K562 (cell line): ENCODE data around the gene SLC9A3. TPM values are rescaled to one million over a fixed set of nuclear protein-coding genes. Genes with fewer than 3 reads are reported as not detected.

Experiments used
- ATAC-seq: fragments of 200-7000 bp; cut with Tn5 transposase; 3 replicates; pipeline ENCODE4 v1.9.1; 2020; ENCODE audit warnings: moderate library complexity
- BruUV-seq: library from RNA; stranded (reverse); fragments of 400-500 nt; replicated peaks from 2 replicates; lab custom pipeline; 2021; lab: Mats Ljungman, UMichigan
- CTCF ChIA-PET: fragments of 300-600 bp; formaldehyde crosslinking; extraction: SDS; loops from one replicate; lab custom pipeline; 2021; ENCODE audit warnings: low intra/inter-chr PET ratio; lab: Yijun Ruan, JAX
- POLR2A ChIA-PET: fragments of 300-600, 350-650 bp; sonication (Branson Sonifier 250); formaldehyde crosslinking; extraction: SDS; loops from one replicate; lab custom pipeline; 2021; ENCODE audit warnings: antibody characterized with exemption, inconsistent platforms; lab: Yijun Ruan, JAX
- DNase-seq, 4 experiments: peaks; one replicate each; pipeline versions ENCODE4 v3.0.0 to v3.0.0-alpha.2; 2011 to 2018; ENCODE audit warnings: low spot score in 3 of 4, mixed read lengths in 3 of 4; ENCODE audit errors: extremely low read depth in 1 of 4
- FAIRE-seq: peaks from 2 replicates; lab custom pipeline; 2011; peaks lifted over from hg19 to GRCh38; lab: Jason Lieb, UNC
- H2AFZ ChIP-seq: 2 replicates; pipeline ENCODE4 v1.6.0; 2011; ENCODE audit warnings: low read depth, low read length, control low read depth, inconsistent platforms
- H3K27ac ChIP-seq: fragments of 200-600 bp; 3 replicates; pipeline ENCODE4 v1.8.0; 2011; ENCODE audit warnings: low read depth, mild to moderate bottlenecking, control low read depth, inconsistent platforms, low read length, moderate library complexity, mixed read lengths; ENCODE audit errors: extremely low read depth
- H3K27me3 ChIP-seq, 2 experiments: fragments of 300-600 bp in 1 of 2; 2 replicates in 1 of 2; 3 replicates in 1 of 2; pipeline versions ENCODE4 v1.6.0 to v1.8.0; 2011; ENCODE audit warnings: inconsistent platforms in 2 of 2, low read length in 2 of 2, mild to moderate bottlenecking in 1 of 2, mixed read lengths in 1 of 2, moderate library complexity in 1 of 2; ENCODE audit not compliant: control insufficient read depth in 2 of 2, insufficient read depth in 2 of 2
- H3K36me3 ChIP-seq: fragments of 300-600 bp; 3 replicates; pipeline ENCODE4 v1.8.0; 2011; ENCODE audit warnings: mild to moderate bottlenecking, low read length, inconsistent platforms; ENCODE audit not compliant: control insufficient read depth, insufficient read depth
- H3K4me1 ChIP-seq, 2 experiments: fragments of 200-600 bp in 1 of 2; replicated peaks in 1 of 2; 2 replicates in 1 of 2; 3 replicates in 1 of 2; pipeline versions ENCODE4 v1.5.1 to v1.8.0; 2011; ENCODE audit warnings: inconsistent platforms in 2 of 2, low read length in 2 of 2, mild to moderate bottlenecking in 1 of 2, mixed read lengths in 1 of 2, moderate library complexity in 1 of 2; ENCODE audit not compliant: control insufficient read depth in 2 of 2, insufficient read depth in 2 of 2
- H3K4me2 ChIP-seq: 2 replicates; pipeline ENCODE4 v1.6.1; 2011; ENCODE audit warnings: low read length, control low read depth, inconsistent platforms, mixed read lengths; ENCODE audit not compliant: insufficient read depth
- H3K4me3 ChIP-seq: fragments of 200-600 bp; sonication (generic), shearing (Covaris generic); 2 replicates; pipeline ENCODE4 v1.5.1; 2016; ENCODE audit warnings: control low read depth, inconsistent platforms
- H3K79me2 ChIP-seq: fragments of 200-600 bp; 3 replicates; pipeline ENCODE4 v1.8.0; 2011; ENCODE audit warnings: low read length, inconsistent platforms; ENCODE audit not compliant: control insufficient read depth, insufficient read depth
- H3K9ac ChIP-seq, 2 experiments: 2 replicates each; pipeline versions ENCODE4 v1.6.0 to v1.6.1; 2011; ENCODE audit warnings: low read depth in 2 of 2, low read length in 2 of 2, control low read depth in 1 of 2, inconsistent platforms in 1 of 2, mild to moderate bottlenecking in 1 of 2, mixed read lengths in 1 of 2; ENCODE audit not compliant: insufficient read depth in 1 of 2
- H3K9me1 ChIP-seq: one replicate; pipeline ENCODE4 v1.6.0; 2011; ENCODE audit warnings: inconsistent platforms, mild to moderate bottlenecking, low read length, moderate library complexity; ENCODE audit not compliant: control insufficient read depth, insufficient read depth
- H3K9me3 ChIP-seq: replicated peaks from 2 replicates; pipeline ENCODE4 v1.5.1; 2011; ENCODE audit warnings: low read depth, low read length, inconsistent platforms; ENCODE audit not compliant: control insufficient read depth, insufficient read depth
- H4K20me1 ChIP-seq: replicated peaks from 2 replicates; pipeline ENCODE4 v1.6.1; 2011; ENCODE audit warnings: low read length, inconsistent platforms, mixed read lengths; ENCODE audit not compliant: control insufficient read depth, insufficient read depth
- MAFK ChIP-seq: IDR thresholded peaks from 2 replicates; pipeline ENCODE4 v1.6.1; 2011; ENCODE audit warnings: low read length, improper control_type of control experiment
- RBM15 ChIP-seq: fragments of 200-400 bp; formaldehyde crosslinking; IDR thresholded peaks from 2 replicates; pipeline ENCODE4 v1.6.1; 2018; ENCODE audit warnings: mild to moderate bottlenecking, low read length, moderate library complexity; ENCODE audit not compliant: insufficient read depth
- ZBTB7A ChIP-seq: IDR thresholded peaks from 2 replicates; pipeline ENCODE4 v1.6.1; 2011; ENCODE audit warnings: low read depth, mild to moderate bottlenecking, low read length, moderate library complexity, borderline replicate concordance; ENCODE audit not compliant: control insufficient read depth
- ZNF282 ChIP-seq: sonication (generic); formaldehyde crosslinking; IDR thresholded peaks from 2 replicates; pipeline ENCODE4 v1.8.1; 2023; ENCODE audit warnings: missing genetic modification reagents
- ZNF436 ChIP-seq: fragments of 250-450, 450-650 bp; sonication (Bioruptor Pico); formaldehyde crosslinking; IDR thresholded peaks from 2 replicates; pipeline ENCODE4 v1.7.0; 2020; ENCODE audit warnings: mild to moderate bottlenecking
- WGBS: fragments of 100-300 bp; shearing (Covaris generic); methylation state at CpG from one replicate; pipeline ENCODE4 v1.1.6; 2016; ENCODE audit warnings: low coverage, mixed read lengths; ENCODE audit not compliant: insufficient coverage; ENCODE audit errors: missing lambda C conversion rate; 5-methylcytosine and 5-hydroxymethylcytosine counted together
- in situ Hi-C: fragments of 300-500 bp; cut with MboI; formaldehyde crosslinking; loops from 4 replicates; pipeline ENCODE4 v1.15.0; 2018; ENCODE audit warnings: inconsistent platforms, mixed read lengths
- intact Hi-C: fragments of 100-400 bp; cut with micrococcal nuclease; formaldehyde crosslinking; loops from 2 replicates; pipeline ENCODE4 v1.14.2; 2022
- polyA plus RNA-seq, 8 experiments: library from polyadenylated mRNA; depleted of rRNA in 4 of 8; stranded (reverse) in 5 of 8; unstranded in 3 of 8; fragments of >200 nt; fragmentation: Nextera tagmentation in 2 of 8; fragmentation: Illumina TruSeq in 1 of 8; extraction: Ambion mirVana in 2 of 8; extraction: Trizol in 1 of 8; gene quantifications; 2 replicates each; pipeline versions ENCODE4 v1.2.1 to v1.2.3, GENCODE V29; 2011 to 2014; ENCODE audit warnings: inconsistent platforms in 1 of 8, missing spikeins in 1 of 8
- total RNA-seq, 7 experiments: library from RNA; depleted of rRNA in 6 of 7; stranded (reverse); fragments of >200 nt in 6 of 7; fragmentation: Illumina TruSeq in 2 of 7; extraction: Trizol in 2 of 7; gene quantifications; 2 replicates each; pipeline versions ENCODE4 v1.2.1 to v1.2.3, GENCODE V29; 2011 to 2021; ENCODE audit warnings: low replicate concordance in 1 of 7
- TF ChIP-seq, protein P1 (sequence below): fragments of 250-450 bp; sonication (Bioruptor Pico); IDR thresholded peaks from 2 replicates; pipeline ENCODE4 v1.5.0; 2021; ENCODE audit warnings: mild to moderate bottlenecking, borderline replicate concordance
- TF ChIP-seq, protein P2 (sequence below): fragments of 250-450 bp; sonication (Bioruptor Pico); IDR thresholded peaks from 2 replicates; pipeline ENCODE4 v1.8.0; 2021; ENCODE audit warnings: moderate library complexity, mild to moderate bottlenecking, inconsistent platforms
- TF ChIP-seq, protein P3 (sequence below): fragments of 250-450 bp; sonication (Bioruptor Pico); IDR thresholded peaks from 2 replicates; pipeline ENCODE4 v1.4.0; 2020; ENCODE audit warnings: mild to moderate bottlenecking
- TF ChIP-seq, protein P4 (sequence below): fragments of 250-450 bp; sonication (Bioruptor Pico); IDR thresholded peaks from 2 replicates; pipeline ENCODE4 v1.8.0; 2021; ENCODE audit warnings: mild to moderate bottlenecking, moderate library complexity
- TF ChIP-seq, protein P5 (sequence below), 2 experiments: fragments of 450-650 bp; conservative IDR thresholded peaks; 2 replicates each; pipeline ENCODE4 v1.6.1; 2017; ENCODE audit warnings: mild to moderate bottlenecking in 2 of 2, moderate library complexity in 2 of 2

Gene SLC9A3
- total and polyA plus RNA-seq, 9 of the 15 experiments (the other 6 are each of a cell fraction or from before 2014, with no cell fraction given) = 1.5 to 5.8 (median 3.7) TPM; not detected in 2

DNA sequence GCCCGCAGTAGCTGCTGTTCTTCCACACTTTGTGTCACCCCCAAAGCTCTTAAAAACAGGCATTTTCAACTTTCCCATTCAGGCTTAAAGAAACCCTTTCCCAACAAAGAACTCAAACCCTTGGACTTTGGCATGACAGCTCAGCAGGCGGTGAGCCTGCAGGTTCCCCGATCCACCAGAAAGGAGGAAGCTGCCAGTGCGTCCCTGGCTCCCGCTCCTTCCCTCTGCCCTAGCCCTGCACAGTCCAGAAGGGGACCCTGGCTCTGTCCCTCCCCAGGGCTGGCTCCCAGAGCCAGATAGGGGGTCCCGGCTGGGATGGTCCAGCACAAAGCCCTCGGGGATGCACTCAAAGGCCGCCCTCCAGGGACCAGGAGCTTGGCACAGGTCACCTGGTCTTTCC lies 9.6 kb downstream of the SLC9A3 start (continued):
- TF ChIP-seq MAFK = no peak
- no peak for TF ChIP-seq ZBTB7A
- TF ChIP-seq, all 486 proteins: peak for 0

DNA sequence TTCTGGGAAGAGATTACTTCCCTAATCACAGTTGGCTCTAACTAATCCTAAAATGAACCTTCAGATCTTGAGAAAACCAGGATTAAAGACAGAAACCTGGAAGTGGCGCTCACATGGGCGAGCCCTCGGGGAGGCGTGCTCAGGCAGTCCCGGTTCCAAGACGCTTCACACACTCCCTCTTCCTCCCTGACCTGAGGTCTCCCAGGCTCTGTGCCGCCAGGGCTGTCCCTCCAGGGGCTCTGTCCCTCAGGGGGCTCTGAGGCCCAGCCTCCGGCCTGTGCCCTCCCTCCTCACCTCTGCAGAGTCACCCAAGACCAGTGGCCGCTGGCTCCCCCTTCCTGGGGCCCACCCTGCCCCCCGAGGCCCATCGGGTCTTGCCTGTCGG lies 10.2 kb downstream of the SLC9A3 start:
- ATAC-seq (peak; percentile 30; the same call in 2 of the 3 replicates), FAIRE-seq (no peak), DNase-seq (no peak)
- POLR2A ChIA-PET = interaction anchor here (1.4 kb wide), 1 partner anchor 11 kb away, joined by 7 read pairs; no protein-coding TSS in a partner anchor
- intact Hi-C loops (no loop called here), in situ Hi-C loops (no loop called here)
- Histone ChIP-seq H3K36me3 (no peaks in the 10 kb centered on the region), H3K27me3 (peaks cover 36 to 73% of the 10 kb centered on the region in 2 experiments; a peak in 4 of 5 replicates), H3K4me2 (no peak overlapping the region), H4K20me1 (peaks cover 18% of the 10 kb centered on the region), H2AFZ (no peak overlapping the region), H3K4me1 (peaks cover 0 to 29% of the 10 kb centered on the region in 2 experiments; a peak in 2 of 5 replicates), H3K9me1 (no peaks in the 10 kb centered on the region), H3K27ac (no peak overlapping the region), H3K79me2 (no peaks in the 10 kb centered on the region), H3K9ac (no peak overlapping the region), H3K4me3 (no peak overlapping the region), H3K9me3 (no peaks in the 10 kb centered on the region)
- WGBS = 0% methylated on average over 11 of the region's 12 CpGs
- BruUV-seq = no TSS peak
- CTCF ChIA-PET = no interaction called here
- TF ChIP-seq, protein P1, sequence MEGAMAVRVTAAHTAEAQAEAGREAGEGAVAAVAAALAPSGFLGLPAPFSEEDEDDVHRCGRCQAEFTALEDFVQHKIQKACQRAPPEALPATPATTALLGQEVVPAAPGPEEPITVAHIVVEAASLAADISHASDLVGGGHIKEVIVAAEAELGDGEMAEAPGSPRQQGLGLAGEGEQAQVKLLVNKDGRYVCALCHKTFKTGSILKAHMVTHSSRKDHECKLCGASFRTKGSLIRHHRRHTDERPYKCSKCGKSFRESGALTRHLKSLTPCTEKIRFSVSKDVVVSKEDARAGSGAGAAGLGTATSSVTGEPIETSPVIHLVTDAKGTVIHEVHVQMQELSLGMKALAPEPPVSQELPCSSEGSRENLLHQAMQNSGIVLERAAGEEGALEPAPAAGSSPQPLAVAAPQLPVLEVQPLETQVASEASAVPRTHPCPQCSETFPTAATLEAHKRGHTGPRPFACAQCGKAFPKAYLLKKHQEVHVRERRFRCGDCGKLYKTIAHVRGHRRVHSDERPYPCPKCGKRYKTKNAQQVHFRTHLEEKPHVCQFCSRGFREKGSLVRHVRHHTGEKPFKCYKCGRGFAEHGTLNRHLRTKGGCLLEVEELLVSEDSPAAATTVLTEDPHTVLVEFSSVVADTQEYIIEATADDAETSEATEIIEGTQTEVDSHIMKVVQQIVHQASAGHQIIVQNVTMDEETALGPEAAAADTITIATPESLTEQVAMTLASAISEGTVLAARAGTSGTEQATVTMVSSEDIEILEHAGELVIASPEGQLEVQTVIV = no peak
- TF ChIP-seq, protein P2, sequence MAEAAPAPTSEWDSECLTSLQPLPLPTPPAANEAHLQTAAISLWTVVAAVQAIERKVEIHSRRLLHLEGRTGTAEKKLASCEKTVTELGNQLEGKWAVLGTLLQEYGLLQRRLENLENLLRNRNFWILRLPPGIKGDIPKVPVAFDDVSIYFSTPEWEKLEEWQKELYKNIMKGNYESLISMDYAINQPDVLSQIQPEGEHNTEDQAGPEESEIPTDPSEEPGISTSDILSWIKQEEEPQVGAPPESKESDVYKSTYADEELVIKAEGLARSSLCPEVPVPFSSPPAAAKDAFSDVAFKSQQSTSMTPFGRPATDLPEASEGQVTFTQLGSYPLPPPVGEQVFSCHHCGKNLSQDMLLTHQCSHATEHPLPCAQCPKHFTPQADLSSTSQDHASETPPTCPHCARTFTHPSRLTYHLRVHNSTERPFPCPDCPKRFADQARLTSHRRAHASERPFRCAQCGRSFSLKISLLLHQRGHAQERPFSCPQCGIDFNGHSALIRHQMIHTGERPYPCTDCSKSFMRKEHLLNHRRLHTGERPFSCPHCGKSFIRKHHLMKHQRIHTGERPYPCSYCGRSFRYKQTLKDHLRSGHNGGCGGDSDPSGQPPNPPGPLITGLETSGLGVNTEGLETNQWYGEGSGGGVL (CRISPR knock-in tag) = no peak
- no peak for TF ChIP-seq RBM15
- TF ChIP-seq, protein P3, sequence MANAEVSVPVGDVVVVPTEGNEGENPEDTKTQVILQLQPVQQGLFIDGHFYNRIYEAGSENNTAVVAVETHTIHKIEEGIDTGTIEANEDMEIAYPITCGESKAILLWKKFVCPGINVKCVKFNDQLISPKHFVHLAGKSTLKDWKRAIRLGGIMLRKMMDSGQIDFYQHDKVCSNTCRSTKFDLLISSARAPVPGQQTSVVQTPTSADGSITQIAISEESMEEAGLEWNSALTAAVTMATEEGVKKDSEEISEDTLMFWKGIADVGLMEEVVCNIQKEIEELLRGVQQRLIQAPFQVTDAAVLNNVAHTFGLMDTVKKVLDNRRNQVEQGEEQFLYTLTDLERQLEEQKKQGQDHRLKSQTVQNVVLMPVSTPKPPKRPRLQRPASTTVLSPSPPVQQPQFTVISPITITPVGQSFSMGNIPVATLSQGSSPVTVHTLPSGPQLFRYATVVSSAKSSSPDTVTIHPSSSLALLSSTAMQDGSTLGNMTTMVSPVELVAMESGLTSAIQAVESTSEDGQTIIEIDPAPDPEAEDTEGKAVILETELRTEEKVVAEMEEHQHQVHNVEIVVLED (CRISPR knock-in tag) = no peak
- TF ChIP-seq ZNF282 (CRISPR knock-in tag) = no peak
- TF ChIP-seq, protein P4, sequence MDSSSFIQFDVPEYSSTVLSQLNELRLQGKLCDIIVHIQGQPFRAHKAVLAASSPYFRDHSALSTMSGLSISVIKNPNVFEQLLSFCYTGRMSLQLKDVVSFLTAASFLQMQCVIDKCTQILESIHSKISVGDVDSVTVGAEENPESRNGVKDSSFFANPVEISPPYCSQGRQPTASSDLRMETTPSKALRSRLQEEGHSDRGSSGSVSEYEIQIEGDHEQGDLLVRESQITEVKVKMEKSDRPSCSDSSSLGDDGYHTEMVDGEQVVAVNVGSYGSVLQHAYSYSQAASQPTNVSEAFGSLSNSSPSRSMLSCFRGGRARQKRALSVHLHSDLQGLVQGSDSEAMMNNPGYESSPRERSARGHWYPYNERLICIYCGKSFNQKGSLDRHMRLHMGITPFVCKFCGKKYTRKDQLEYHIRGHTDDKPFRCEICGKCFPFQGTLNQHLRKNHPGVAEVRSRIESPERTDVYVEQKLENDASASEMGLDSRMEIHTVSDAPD (CRISPR knock-in tag) = no peak
- TF ChIP-seq ZNF436 (CRISPR knock-in tag) = no peak
- TF ChIP-seq, protein P5, sequence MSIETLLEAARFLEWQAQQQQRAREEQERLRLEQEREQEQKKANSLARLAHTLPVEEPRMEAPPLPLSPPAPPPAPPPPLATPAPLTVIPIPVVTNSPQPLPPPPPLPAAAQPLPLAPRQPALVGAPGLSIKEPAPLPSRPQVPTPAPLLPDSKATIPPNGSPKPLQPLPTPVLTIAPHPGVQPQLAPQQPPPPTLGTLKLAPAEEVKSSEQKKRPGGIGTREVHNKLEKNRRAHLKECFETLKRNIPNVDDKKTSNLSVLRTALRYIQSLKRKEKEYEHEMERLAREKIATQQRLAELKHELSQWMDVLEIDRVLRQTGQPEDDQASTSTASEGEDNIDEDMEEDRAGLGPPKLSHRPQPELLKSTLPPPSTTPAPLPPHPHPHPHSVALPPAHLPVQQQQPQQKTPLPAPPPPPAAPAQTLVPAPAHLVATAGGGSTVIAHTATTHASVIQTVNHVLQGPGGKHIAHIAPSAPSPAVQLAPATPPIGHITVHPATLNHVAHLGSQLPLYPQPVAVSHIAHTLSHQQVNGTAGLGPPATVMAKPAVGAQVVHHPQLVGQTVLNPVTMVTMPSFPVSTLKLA (conservative IDR thresholded peaks at IDR 0.05) = no peak
